Muscle layer of duodenum (tissue), 2 donors: ENCODE data around the gene IRX4.

Experiments used
- H3K27ac ChIP-seq: one replicate; pipeline ENCODE4 v1.7.0; 2013; ENCODE audit warnings: mild to moderate bottlenecking, low read length
- H3K27me3 ChIP-seq: one replicate; pipeline ENCODE4 v1.7.0; 2013; ENCODE audit warnings: low read depth, mild to moderate bottlenecking, control low read depth, low read length
- H3K36me3 ChIP-seq, 2 donors: one replicate each; pipeline ENCODE4 v1.7.0; 2013; ENCODE audit warnings: low read length in 2 of 2, control low read depth in 1 of 2, mild to moderate bottlenecking in 1 of 2; ENCODE audit not compliant: insufficient read depth in 2 of 2, control insufficient read depth in 1 of 2
- H3K4me1 ChIP-seq, 2 donors: one replicate each; pipeline ENCODE4 v1.7.0; 2013; ENCODE audit warnings: low read length in 2 of 2, mild to moderate bottlenecking in 2 of 2, control low read depth in 1 of 2, moderate library complexity in 1 of 2; ENCODE audit not compliant: insufficient read depth in 2 of 2, control insufficient read depth in 1 of 2
- H3K4me3 ChIP-seq, 2 donors: one replicate each; pipeline ENCODE4 v1.7.0; 2013; ENCODE audit warnings: low read length in 2 of 2, low read depth in 1 of 2, mild to moderate bottlenecking in 1 of 2
- H3K9me3 ChIP-seq, 2 donors: one replicate each; pipeline ENCODE4 v1.7.0; 2013; ENCODE audit warnings: low read length in 2 of 2, control low read depth in 1 of 2, mild to moderate bottlenecking in 1 of 2; ENCODE audit not compliant: control insufficient read depth in 1 of 2
- donor health status: healthy.

The IRX4 gene

DNA sequence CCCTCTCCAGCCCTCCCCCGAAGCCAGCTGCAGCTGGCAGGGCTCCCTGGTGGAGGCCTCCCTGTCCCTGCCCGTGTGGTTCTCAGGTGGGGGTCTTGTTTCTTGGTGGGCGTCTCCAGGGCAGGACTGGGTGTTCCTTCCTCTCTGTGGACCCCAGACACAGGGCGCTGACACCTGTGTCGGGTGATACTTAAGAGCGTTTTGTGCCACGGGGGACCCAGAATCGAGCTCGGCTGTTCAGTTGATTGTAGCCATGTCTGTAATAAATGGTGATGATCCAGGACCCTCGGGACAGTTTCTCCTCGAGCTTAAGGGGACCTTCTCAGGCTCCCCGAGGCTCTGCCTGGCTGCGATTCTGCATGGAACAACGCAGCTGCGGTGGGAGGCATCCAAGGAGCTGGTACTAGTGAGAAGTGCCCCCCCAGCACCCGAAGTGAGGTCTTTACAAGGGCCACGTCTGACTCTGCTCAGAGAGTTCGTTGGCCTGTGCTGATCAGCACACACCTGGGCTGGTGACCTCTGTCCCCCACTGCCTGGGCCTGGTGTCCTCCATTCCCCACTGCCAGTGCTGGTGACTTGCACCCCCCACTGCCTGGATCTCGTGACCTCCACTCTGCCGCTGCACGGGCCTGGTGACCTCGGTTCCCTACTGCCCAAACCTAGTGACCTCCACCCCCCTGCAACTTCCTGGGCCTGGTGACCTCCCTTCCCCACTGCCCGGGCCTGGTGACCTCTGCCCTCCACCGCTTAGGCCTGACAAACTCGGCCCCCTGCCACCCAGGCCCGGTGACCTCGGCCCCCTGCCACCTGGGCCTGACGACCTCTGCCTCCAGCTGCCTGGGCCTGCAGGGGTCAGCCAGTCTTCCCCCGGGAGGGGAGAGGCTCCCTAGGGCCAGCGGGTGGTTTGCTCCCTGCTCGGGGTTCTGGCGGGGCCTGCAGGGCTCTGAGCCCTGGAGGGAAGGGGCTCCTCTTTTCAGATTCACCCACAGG is 45.5 kb downstream of the IRX4 start:
- Histone ChIP-seq H3K27me3 (no peaks in the 10 kb centered on the region), H3K4me1 (no peaks in the 10 kb centered on the region), H3K9me3 (no peaks in the 10 kb centered on the region), H3K36me3 (no peaks in the 10 kb centered on the region), H3K27ac (no peak overlapping the region), H3K4me3 (no peak overlapping the region)

DNA sequence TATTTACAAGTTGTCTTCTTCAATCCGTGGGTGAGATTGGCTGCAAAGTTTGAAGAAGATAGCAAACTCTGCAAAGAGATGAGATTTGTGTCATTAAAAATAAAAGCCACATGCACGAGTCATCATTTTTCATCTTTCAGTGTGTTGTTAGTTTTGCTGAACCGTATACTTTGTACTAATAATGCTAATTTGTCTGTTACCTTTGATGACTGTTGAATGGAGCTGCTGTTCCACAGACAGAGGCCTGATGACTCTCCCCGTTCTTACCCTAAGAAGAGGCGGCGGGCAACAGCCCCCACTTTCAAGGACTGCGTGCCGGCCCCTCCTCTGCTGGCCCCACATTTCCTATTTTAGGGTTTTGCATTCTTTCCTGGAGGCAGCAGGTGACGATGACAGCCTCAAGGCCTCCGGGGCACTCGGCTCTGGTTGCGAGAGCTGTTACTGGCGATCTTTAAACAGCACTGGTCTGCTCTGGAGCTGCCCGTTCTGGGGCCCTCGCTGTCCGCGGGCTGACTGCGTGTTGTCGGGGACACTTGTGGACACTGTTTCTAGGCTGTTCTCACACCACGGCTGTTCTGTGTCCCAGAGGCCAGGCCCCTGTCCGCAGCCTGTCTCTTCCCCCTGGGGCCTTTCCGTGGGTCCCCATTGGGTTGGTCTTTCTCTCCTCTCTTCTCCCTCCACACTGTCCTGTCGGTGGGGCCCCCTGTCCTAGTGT is 46.4 kb downstream of the IRX4 start:
- H3K9me3 ChIP-seq, result no peaks in the 10 kb centered on the region
- H3K27me3 ChIP-seq, result no peaks in the 10 kb centered on the region
- H3K27ac ChIP-seq, result no peak overlapping the region
- H3K36me3 ChIP-seq, result no peaks in the 10 kb centered on the region
- no peak overlapping the region for H3K4me3 ChIP-seq
- no peaks in the 10 kb centered on the region for H3K4me1 ChIP-seq

DNA sequence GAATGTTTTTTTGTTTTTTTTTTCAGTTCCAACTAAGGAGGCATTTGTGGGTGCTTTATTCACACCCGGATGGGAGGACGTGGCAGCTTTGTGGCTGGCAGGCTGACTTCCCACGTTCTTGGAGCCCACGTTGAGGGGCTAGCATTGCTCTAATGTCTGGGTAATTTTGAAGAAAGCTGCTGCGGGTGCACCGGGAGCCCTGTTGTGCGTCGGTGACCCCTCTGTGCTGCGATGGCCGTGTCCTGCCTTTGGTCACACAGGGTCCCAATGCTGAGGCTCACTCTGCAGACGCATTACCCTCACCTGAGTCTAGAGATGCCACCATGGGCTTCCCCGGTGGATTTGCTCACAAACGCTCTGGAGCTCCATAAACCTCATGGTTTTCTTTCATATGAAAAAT is 47.3 kb downstream of the IRX4 start:
- Histone ChIP-seq H3K4me3 (no peak overlapping the region), H3K27me3 (no peaks in the 10 kb centered on the region), H3K9me3 (no peaks in the 10 kb centered on the region), H3K36me3 (no peaks in the 10 kb centered on the region), H3K27ac (no peak overlapping the region), H3K4me1 (no peaks in the 10 kb centered on the region)

DNA sequence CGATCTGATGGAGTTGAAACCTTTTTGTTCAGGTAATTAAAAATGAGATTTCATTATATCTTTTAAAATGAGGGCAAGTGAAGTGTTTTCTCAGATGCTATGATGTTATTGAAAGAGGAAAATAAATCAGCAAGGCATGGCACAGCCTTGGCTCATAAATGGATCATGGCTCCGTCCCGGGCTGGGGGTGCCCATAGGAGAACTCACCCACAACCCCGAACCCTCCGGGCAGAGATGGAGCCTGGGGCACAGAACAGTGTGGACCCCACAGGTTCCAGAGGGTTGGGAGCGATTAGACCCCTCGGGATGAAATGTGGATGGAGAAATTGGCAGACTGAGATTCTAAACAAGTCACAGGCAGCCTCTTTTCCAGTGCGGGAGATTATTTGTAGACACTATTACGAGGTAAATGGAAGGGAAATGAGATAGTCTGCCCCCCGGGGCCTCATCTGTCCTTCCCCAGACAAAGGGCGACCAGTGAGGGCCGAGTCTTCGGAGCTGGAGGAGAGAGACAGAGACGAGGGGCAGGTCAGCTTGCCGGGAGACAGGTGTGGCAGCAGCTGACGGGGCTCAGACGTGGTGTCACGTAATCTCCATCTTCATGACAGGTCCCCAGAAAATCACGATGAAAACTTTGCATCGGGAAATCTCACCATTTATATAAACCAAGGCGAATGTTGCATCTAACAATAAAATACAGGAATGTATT is 47.9 kb downstream of the IRX4 start:
- Histone ChIP-seq H3K36me3 (no peaks in the 10 kb centered on the region), H3K27me3 (no peaks in the 10 kb centered on the region), H3K27ac (no peak overlapping the region), H3K9me3 (no peaks in the 10 kb centered on the region), H3K4me3 (no peak overlapping the region), H3K4me1 (no peaks in the 10 kb centered on the region)

DNA sequence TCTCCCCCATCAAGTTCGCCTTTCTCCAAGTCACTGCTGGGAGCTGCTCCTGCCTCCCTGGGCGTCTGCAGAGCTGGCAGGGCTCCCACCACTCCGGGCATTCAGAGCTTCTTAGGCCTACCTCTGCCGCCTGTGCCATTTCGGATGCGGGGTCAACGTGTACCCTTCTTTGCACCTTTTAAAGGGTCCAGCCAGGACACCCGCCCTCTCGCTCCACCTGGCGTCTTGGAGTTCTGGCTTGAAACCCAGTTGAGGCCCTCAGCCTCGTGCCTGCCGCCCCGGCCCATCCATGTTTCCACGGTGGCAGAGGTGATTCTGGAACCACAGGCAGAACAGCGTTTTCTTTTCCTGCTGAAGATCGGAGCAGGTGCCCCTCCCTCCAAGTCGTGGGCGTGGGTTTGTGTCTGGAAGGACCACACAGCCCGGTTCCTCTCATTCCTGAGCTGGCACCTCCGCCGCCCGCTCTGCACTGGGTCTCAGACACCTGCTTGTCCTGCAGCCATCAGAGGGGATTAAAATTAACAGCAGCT is 48.6 kb downstream of the IRX4 start:
- H3K36me3 ChIP-seq, result no peaks in the 10 kb centered on the region
- H3K9me3 ChIP-seq, result no peaks in the 10 kb centered on the region
- no peaks in the 10 kb centered on the region for H3K4me1 ChIP-seq
- H3K4me3 ChIP-seq, result no peak overlapping the region
- no peaks in the 10 kb centered on the region for H3K27me3 ChIP-seq
- H3K27ac ChIP-seq, result no peak overlapping the region

DNA sequence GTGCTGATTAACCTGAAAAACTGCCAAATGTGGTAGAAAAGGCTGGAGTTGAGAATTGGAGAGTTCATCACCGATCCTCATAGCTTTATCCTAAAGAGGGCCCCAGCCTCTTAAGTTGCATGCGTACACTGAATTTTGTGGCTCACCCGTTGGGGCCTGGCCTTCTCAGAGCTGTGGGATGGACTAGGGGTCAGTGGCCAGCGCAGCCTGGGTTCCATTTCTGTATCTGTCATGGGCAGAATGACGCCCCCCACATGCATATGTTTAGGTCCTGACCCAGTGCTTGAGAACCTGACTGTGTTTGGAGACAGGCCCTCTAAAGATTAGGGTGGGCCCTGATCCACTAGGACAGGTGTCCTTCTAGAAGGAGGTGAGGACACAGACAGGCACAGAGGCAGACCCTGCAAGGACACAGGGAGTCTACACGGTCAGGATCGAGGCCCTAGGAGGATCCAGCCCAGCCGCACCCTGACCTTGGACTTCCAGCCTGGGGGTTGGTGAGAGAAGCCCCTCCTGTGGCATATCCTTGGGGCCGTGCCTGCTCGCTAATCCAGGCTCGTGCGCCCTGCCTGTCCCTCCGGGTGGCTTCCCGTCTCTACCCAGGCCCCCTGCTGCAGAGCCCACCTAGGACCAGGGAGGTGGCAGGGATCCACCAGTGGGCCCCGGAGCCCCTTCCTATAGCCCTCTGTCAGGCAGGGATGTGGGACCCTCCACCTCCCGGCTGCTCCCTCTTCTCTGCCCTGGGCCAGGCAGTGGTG is 49.3 kb downstream of the IRX4 start:
- Histone ChIP-seq H3K36me3 (no peaks in the 10 kb centered on the region), H3K4me3 (no peak overlapping the region), H3K4me1 (no peaks in the 10 kb centered on the region), H3K27me3 (no peaks in the 10 kb centered on the region), H3K9me3 (no peaks in the 10 kb centered on the region), H3K27ac (no peak overlapping the region)

DNA sequence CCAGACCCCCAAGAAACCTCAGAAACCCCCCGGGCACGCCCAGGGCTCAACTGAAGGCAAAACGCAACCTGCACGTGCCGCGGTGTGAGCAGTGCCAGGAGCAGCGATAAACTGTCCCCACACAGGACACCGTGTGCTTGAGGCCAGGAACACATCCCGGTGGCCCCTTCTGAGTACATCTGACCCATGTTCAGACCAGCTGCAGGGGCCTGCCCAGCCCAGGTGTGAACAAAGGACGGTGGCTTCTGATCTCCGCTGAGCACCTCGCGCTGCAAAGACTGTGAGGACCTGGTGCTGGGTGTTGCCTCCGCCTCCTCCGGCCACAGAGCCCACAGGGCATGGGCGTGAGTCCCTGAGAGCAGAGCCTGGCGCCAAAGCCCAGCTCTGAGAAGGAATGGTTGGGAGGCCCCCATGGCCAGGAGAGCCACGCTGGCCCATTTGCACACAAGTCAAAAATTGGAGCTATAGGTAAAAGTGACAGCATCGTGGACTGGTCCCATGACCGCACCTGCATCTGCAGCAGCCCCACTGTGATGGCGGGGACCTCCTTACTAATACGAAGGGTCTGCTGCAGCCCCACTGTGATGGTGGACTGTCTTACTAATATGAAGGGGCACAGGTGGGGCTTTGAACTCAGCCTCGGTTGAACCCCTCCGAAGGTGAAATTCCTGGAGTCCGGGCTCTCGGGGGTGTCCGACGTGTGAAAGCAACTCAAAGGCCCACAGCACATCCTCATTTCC is 50.0 kb downstream of the IRX4 start:
- Histone ChIP-seq H3K4me1 (no peaks in the 10 kb centered on the region), H3K27me3 (no peaks in the 10 kb centered on the region), H3K4me3 (no peak overlapping the region), H3K36me3 (no peaks in the 10 kb centered on the region), H3K27ac (no peak overlapping the region), H3K9me3 (no peaks in the 10 kb centered on the region)

DNA sequence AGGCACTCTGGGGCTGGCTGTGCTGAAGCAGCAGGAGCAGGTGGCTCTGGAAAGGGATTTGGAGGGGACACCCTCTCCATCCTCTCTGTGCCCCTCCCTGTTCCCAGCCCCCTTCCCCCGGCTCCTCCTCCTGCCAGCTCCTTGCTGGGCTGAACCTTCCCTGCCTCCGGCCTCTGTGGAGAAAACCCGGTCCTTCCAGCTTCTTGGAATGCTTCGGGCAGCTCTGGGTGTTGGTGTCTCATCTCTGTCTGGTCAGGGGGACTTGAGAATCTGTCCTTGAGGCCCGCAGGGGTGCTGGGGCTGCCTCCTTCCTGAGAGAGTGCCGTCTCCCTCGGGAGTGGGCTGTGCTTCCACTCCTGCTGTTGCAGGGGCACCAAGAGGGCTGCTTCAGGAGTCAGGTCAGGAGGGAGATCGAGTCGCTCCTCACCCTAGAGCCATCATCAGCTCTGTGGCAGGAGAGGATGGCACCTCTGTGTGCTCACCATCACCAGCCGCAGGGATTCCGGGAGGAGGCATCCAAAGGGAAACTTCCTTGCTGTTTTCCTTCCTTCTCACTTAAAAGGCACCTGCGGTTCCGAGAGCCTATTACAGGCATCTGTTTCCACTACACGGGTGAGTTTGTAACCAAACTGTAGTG is 50.9 kb downstream of the IRX4 start:
- Histone ChIP-seq H3K27me3 (no peaks in the 10 kb centered on the region), H3K9me3 (no peaks in the 10 kb centered on the region), H3K36me3 (peaks cover 0 to under 1% of the 10 kb centered on the region in 2 donors), H3K4me3 (no peak overlapping the region), H3K4me1 (no peaks in the 10 kb centered on the region), H3K27ac (no peak overlapping the region)

DNA sequence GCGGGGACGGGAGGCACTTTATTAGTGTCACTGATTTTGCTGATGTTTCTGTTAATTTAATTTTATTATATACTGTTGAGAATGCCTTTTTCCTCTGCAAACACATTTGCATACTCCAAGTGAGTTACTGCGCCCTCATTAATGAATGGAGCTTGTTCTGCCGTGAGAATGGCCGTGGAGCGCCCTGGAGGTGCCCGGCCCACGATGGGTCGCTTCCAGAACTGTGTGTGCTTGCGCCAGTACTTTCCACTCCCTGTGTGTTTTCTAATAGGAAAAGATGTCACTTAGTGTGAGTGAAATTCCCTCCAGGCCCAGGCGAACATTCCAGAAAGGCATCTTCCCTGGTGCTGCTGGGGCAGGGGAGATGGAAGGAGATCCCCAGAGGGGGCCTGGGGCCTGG is 51.5 kb downstream of the IRX4 start:
- Histone ChIP-seq H3K4me3 (no peak overlapping the region), H3K27ac (no peak overlapping the region), H3K36me3 (peaks cover 0 to 5% of the 10 kb centered on the region in 2 donors), H3K27me3 (no peaks in the 10 kb centered on the region), H3K9me3 (no peaks in the 10 kb centered on the region), H3K4me1 (no peaks in the 10 kb centered on the region)
